GM21717 (cell line): ENCODE data around the gene ENPP7.

Source experiments
- ATAC-seq: cut with Tn5 transposase; IDR thresholded peaks from one replicate; pipeline ENCODE4 v1.9.1; 2021; ENCODE audit warnings: mild to moderate bottlenecking, moderate library complexity; ENCODE audit not compliant: unreplicated experiment

Gene ENPP7

GRCh38 chr17:79702550-79703236 is 28.1 kb upstream of the ENPP7 start:
- no peak for ATAC-seq

DNA sequence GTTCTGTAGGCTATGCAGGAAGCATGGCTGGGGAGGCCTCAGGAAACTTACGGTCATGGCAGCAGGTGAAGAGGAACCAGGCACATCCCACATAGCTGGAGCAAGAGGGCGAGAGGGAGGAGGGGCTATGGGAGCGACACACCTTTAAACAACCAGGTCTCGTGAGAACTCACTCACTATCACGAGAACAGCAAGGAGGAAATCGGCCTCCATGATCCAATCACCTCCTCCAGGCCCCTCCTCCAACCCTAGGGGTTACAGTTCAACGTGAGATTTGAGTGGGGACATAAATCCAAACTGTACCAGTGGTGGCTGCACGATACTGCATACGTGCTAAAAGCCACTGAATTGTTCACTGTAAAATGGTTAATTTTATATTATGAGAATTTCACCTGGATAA is 26.1 kb upstream of the ENPP7 start:
- no peak for ATAC-seq

- ATAC-seq, result no peak
These were observed 25.1 kb upstream of the ENPP7 start for GRCh38 chr17:79705674-79706073.

DNA sequence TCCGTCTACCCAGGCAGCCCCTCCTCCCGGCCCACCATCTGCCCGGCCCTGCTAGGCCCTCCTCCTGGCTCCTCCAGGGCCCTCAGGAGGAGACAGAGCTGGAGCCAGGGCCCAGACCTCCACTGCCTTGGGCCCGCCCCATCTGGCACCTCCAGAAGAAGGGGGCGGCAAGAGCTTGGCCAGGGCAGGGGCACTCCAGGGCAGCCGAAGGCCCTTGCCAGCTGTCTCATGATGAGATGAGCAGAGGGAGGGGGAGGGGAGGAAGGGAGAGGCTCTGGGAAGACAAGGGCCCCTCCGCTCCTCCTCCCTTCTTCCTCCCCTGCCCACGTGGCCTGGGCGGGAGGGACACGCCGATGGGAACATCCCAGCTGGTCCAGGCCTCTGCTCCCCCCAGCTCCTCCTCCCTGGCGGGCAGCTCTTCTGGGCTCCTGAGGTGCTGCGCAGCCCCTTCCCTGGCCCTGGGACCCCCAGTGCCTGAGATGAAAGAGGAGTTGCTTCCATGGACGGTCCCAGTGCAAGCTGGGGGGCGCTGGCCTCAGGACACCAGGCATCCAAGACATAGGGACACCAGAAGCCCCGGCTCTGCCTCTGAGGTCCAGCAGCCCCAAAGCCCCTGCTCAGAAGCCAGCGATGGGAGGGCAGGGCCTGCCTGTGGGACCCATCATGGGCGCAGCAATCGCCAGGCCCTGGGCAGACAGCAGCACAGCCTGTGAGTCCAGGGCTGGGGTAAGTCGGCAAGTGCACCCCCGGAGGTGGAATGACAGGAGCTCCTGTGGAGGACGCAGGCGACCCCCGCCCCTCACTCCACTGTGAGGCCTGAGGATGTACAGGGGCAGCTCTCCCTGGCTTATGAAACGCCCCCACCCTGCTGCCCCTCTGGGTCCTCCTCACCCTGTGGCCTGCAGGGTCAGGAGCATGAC is 23.6 kb upstream of the ENPP7 start:
- ATAC-seq, result no peak

DNA sequence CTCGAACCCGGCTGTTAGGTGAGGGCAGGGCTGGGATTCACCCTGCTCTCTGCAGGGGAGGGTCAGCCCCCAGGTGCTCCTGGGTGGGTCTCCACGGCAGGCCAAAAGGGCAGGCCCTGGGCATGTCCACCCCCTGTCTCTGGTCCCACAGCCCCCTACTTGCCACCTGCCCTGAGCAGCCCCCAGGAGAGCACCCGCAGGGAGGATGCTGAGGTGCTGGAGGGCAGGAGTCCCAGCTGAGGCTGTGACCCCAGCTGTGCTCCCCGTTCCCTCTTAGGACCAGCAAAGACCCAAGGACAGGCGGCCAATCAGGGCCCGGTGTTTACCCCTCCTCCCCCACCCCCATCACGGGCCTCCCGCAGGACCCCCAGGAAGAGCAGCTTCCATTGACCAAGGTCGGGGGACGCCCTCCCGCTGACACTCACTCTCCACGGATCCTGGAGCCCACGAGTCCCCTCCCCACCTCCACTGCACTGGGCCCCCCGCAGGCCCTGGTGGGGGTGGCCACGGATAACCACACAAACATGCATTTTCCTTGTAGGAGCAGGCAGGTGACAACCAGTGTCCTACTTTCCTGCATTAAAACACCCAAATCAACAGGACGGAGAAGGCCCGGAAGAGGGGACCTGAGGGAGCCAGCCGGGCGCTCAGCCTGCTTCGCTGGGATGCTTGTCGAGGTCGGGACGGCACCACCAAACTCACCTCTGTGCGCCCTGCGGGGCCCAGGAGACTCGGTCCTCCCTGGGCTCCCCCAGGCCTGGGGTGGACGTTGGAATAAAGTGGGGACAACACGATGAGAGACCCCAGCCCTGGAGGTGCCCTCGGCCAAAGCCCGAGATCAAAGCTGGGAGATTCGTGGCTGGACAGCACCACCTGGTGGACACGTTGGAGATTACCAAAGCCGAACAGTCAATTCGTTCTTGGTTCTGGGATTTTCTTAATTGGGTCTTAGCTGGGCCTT is 22.5 kb upstream of the ENPP7 start:
- ATAC-seq, result no peak

DNA sequence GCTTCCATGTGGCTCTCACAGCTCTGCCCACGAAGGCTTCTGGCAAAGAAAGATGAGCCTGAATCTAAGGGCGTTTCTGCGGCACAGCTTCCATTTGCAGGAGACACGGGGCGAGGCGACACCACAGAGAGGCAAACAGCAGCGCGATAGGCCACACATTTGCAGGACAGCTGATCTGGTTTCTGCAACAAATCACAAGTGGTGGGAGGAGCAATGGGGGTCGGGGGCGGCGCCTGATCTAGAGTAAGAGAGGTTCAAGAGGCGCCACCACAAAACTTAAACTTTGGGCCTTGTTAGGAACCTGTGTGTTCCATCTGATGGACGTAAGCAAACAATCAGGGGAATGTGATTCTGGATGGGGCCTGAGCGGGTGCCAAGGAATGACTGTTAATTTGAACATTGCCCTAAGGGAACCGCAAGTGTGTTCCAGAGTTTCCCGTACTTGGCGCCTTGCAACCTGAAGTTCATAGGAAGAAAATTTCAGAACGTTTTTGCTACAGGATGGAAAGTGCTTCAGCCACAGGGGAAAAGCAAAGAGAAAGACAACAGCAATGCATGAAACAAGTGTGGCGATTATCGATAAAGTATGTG is 18.9 kb upstream of the ENPP7 start:
- no peak for ATAC-seq

GRCh38 chr17:79713391-79713790 is 17.4 kb upstream of the ENPP7 start:
- ATAC-seq, result no peak

- no peak for ATAC-seq
These were observed 16.3 kb upstream of the ENPP7 start for GRCh38 chr17:79714176-79715097.

DNA sequence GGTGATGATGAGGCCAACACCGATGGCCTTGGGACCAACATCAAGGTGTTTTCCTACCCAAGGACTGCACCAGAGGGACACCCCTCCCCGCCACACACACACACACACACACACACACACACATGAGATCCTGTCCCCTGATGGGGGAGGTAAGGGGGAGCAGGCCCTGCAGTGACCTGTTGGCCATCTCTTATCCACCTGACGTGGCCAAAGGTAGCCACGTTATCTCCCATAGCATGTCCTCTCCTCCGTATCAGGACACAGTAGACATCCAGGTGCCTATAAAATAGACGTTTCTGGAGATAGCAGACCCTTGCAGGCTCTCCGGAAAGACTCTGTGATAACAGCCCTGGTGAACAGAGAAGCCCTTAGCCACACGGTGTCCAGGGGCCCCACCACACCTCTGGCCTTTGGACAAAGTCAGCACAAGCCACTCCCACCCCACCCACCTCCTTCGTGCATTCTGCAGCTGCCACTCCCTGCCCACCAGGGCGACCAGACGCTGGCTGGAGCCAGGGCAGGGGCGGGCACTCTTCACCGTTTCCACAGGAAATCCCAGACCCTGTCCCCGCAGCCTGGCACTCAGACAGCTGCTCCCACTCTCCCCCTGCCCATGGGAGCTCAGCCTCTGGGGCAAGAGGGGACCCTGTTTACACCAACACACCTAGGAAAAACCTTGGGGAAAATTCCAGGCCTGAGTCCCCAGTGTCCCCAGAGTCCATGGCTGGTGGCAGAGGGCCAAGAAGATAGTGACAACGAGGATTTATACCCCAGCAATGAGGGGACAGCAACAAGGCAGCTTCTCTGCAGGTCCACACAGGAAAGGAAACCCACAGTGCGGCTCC is 15.4 kb upstream of the ENPP7 start:
- ATAC-seq, result no peak

- no peak for ATAC-seq
These were observed 14.6 kb upstream of the ENPP7 start for GRCh38 chr17:79715943-79716797.

GRCh38 chr17:79720705-79721292 is 9.9 kb upstream of the ENPP7 start:
- ATAC-seq, result no peak

DNA sequence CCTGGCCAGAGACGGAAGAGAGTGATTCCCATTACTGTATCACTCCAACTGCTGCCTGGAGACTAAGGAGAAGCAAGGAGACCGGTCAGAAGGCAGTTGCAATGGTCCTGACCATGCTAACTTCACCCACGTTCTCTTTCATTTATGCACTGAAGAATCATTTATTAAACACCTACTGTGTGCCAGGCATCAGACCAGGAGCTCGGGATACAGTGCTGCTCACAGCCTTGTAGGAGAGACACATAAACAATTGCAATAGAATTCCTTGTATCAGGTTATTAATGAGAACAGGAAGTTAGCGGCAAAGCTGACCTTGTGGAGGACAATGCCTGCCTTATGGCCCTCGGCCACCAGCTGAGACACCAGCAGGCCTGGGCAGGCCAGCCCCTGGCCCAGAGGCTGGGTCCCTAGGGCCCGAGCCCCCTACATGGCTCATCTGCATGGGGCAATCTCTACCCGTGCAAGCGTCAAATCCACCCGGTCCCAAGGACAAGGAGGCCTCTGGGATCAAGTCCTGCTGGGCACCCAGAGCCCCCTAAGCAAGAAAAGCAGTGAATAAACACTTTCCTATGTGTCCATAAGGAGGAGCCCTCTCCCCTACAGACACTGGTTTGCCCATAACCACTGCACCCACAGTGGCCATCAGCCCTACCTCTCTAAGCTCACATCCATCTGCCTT is 8.6 kb upstream of the ENPP7 start:
- no peak for ATAC-seq

- ATAC-seq, result no peak
These were observed 8.0 kb upstream of the ENPP7 start for GRCh38 chr17:79722787-79723186.

DNA sequence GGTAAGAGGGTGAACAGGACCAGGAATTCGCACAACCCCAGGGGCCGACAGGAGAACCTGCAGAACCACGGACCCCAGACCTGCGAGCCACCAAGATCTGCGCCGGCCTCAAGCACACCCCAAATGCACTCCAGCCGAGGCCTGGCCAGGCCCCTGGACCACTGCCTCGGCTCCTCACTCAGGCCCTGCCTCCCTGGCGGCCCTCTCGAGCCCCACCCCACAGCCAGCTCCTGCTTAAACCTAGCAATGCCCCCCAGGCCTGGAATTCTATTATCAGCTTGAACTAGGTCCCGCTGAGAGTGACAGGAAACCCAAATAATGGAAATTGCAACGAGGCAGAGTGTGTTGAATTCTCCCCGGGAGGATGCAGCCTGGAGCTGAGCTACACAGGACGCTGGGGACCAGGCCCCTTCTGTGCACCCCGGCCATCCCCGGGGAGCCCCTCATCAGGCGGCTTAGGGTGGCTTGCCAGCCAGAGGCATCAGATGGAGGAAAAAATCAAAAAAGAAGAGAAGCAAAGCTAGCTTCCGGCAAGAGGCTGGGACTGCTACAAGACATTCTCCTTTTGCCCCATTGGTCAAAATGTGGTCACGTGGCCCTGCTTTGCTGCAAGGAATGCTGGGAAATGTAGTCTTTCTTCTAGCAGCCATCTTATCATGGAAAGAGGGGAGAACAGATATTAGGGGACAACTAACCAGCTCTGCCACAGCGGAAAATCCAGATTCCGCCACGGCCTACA is 2.4 kb upstream of the ENPP7 start:
- ATAC-seq, result no peak

GRCh38 chr17:79728908-79729471 is 1.8 kb upstream of the ENPP7 start:
- ATAC-seq, result no peak

DNA sequence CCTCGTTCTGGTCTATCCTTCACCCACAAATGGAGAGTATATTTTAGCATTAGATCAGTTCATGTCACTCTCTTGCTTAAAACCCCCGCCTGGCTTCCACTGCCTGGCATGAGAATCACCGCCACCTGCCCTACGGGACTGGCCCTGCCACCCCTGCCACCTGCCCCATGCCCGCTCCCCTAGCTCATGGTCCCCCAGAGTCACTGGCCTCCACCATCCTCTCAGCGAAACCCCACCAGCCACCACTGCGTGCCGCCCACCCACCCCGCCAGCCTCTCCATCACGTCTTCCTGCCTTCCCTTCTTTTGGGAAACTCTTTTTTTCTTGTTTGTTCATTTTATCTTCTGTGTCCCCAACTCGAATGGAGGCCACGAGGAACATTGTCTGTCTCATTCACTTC is 982 bp upstream of the ENPP7 start:
- ATAC-seq, result no peak
